ENCODE data around the gene HACL1. TPM values are rescaled to one million over a fixed set of nuclear protein-coding genes. Genes with fewer than 3 reads are reported as not detected.

The HACL1 gene
- total and polyA plus RNA-seq, 2 experiments from 2014 or later, result 21.6 to 23.0 TPM

DNA sequence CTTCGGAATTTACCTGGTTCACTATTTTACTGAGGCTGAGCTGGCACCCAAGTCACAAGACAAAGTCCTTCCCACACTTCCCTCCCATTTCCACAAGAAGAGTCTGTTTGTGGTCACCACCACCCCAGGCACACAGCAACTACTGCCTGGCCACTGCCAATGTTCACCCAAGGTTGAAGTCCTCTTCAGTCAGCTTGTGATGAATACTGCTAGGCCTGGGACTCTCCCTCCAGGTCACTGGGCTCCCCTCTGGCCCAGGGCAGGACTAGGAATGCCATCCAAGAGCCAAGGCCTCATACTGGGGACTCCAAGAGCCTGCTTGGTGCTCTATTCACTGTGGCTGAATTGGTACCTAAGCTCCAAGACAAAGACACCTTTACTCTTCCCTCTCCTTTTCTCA, 49.5 kb downstream of the HACL1 start:
- no peaks in the 10 kb centered on the region for H3K36me3 ChIP-seq (replicated peaks; ENCODE audit: insufficient read depth, low read depth)
- no peak for DNase-seq (ENCODE audit: low spot score)
- H3K27ac ChIP-seq, result no peak overlapping the region
- no peaks in the 10 kb centered on the region for H3K79me2 ChIP-seq
- H3K27me3 ChIP-seq, result no peaks in the 10 kb centered on the region
- H3K4me2 ChIP-seq, result no peak overlapping the region
- WGBS (ENCODE audit: low lambda C conversion rate, missing lambda C conversion rate), result 90% methylated on average over 1 of the region's 1 CpG
- H3K9me3 ChIP-seq (ENCODE audit: low read depth), result no peaks in the 10 kb centered on the region
- TF ChIP-seq, protein P1, sequence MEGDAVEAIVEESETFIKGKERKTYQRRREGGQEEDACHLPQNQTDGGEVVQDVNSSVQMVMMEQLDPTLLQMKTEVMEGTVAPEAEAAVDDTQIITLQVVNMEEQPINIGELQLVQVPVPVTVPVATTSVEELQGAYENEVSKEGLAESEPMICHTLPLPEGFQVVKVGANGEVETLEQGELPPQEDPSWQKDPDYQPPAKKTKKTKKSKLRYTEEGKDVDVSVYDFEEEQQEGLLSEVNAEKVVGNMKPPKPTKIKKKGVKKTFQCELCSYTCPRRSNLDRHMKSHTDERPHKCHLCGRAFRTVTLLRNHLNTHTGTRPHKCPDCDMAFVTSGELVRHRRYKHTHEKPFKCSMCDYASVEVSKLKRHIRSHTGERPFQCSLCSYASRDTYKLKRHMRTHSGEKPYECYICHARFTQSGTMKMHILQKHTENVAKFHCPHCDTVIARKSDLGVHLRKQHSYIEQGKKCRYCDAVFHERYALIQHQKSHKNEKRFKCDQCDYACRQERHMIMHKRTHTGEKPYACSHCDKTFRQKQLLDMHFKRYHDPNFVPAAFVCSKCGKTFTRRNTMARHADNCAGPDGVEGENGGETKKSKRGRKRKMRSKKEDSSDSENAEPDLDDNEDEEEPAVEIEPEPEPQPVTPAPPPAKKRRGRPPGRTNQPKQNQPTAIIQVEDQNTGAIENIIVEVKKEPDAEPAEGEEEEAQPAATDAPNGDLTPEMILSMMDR (IDR thresholded peaks at IDR 0.05; ENCODE audit: poor library complexity), result no peak
- TF ChIP-seq EZH2phosphoT487 (IDR thresholded peaks at IDR 0.05; ENCODE audit: low read depth, severe bottlenecking, unreplicated experiment) (no peak), EZH2 (IDR thresholded peaks at IDR 0.05; ENCODE audit: borderline replicate concordance) (no peak)
- no peak overlapping the region for H2AFZ ChIP-seq
- no peaks in the 10 kb centered on the region for H3K9me2 ChIP-seq (replicated peaks; ENCODE audit: insufficient read depth)
- H3K4me1 ChIP-seq (ENCODE audit: insufficient read depth), result no peaks in the 10 kb centered on the region
- H4K20me1 ChIP-seq (ENCODE audit: insufficient read depth, poor library complexity, severe bottlenecking), result no peaks in the 10 kb centered on the region
- no peak overlapping the region for H3K4me3 ChIP-seq

DNA sequence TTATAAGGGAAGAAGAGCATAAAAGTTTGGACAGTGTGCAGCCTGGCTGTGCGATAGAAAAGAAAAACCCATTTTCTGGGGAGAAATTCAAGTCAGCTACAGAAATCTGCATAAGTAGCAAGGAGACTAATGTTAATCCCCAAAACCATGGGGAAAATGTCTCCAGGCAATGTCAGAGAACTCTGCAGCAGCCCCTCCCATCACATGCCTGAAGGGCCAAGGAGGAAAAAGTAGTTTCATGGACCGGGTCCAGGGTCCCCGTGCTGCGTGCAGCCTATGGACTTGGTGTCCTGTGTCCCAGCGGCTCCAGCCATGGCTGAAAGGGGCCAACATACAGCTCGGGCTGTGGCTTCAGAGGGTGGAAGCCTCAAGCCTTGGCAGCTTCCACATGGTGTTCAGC, 51.5 kb downstream of the HACL1 start:
- Histone ChIP-seq H3K4me3 (no peak overlapping the region), H3K9me3 (ENCODE audit: low read depth) (no peaks in the 10 kb centered on the region), H3K36me3 (replicated peaks; ENCODE audit: insufficient read depth, low read depth) (no peaks in the 10 kb centered on the region), H3K4me1 (ENCODE audit: insufficient read depth) (no peaks in the 10 kb centered on the region), H2AFZ (no peak overlapping the region), H3K27me3 (no peaks in the 10 kb centered on the region), H4K20me1 (ENCODE audit: insufficient read depth, poor library complexity, severe bottlenecking) (no peaks in the 10 kb centered on the region), H3K9me2 (replicated peaks; ENCODE audit: insufficient read depth) (no peaks in the 10 kb centered on the region), H3K4me2 (no peak overlapping the region), H3K79me2 (no peaks in the 10 kb centered on the region), H3K27ac (no peak overlapping the region)
- TF ChIP-seq, protein P1 (IDR thresholded peaks at IDR 0.05; ENCODE audit: poor library complexity), result no peak
- TF ChIP-seq EZH2phosphoT487 (IDR thresholded peaks at IDR 0.05; ENCODE audit: low read depth, severe bottlenecking, unreplicated experiment), result no peak
- no peak for TF ChIP-seq EZH2 (IDR thresholded peaks at IDR 0.05; ENCODE audit: borderline replicate concordance)
- no peak for DNase-seq (ENCODE audit: low spot score)
- 93% methylated on average over 6 of the region's 6 CpGs for WGBS (ENCODE audit: low lambda C conversion rate, missing lambda C conversion rate)

DNA sequence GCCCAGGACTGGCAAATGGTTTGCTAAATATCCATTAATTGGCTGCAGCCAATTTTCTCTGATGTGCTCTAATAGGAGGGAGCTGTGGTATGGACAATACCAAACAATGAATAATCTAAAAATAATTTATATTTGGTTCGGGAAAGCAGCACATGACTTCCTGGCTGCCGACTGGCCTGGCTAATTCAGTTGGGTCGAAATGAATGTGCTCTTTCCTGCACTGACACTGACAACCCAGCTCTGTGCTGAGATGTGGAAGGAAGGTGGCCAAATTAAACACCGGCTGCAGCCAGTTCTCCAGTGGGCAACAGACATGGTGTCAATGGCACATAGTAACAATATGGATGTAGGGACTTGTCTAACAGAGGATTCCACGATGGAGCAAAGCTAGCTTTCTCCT, 58.8 kb downstream of the HACL1 start:
- no peak for TF ChIP-seq EZH2phosphoT487 (IDR thresholded peaks at IDR 0.05; ENCODE audit: low read depth, severe bottlenecking, unreplicated experiment)
- TF ChIP-seq, protein P1 (IDR thresholded peaks at IDR 0.05; ENCODE audit: poor library complexity), result no peak
- no peak for TF ChIP-seq EZH2 (IDR thresholded peaks at IDR 0.05; ENCODE audit: borderline replicate concordance)

DNA sequence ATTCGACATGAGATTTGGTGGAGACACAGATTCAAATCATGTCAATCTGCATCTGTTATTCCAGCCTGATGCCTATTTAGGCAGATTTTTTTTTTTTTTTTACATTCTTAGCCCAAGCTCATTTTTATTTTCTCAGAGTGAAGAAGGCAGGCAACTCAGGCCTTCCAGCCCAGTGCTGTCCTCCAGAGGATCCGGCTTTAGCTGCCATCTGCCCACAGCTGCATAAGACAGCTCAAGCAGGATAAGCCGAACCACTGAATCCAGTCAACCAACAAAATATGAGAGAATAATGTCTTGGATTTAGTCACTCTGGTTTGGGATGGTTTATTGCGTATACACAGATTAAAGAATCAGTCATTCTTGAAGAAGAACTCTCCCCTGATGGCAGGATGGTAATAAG, 60.0 kb downstream of the HACL1 start:
- Histone ChIP-seq H3K36me3 (replicated peaks; ENCODE audit: insufficient read depth, low read depth) (no peaks in the 10 kb centered on the region), H3K27ac (no peak overlapping the region), H4K20me1 (ENCODE audit: insufficient read depth, poor library complexity, severe bottlenecking) (no peaks in the 10 kb centered on the region), H3K4me2 (no peak overlapping the region), H3K27me3 (no peaks in the 10 kb centered on the region), H3K4me1 (ENCODE audit: insufficient read depth) (no peaks in the 10 kb centered on the region), H3K9me2 (replicated peaks; ENCODE audit: insufficient read depth) (no peaks in the 10 kb centered on the region), H3K79me2 (no peaks in the 10 kb centered on the region), H2AFZ (no peak overlapping the region), H3K9me3 (ENCODE audit: low read depth) (no peaks in the 10 kb centered on the region), H3K4me3 (no peak overlapping the region)
- no peak for DNase-seq (ENCODE audit: low spot score)
- 99% methylated on average over 4 of the region's 4 CpGs for WGBS (ENCODE audit: low lambda C conversion rate, missing lambda C conversion rate)
- TF ChIP-seq, protein P1 (IDR thresholded peaks at IDR 0.05; ENCODE audit: poor library complexity), result no peak
- TF ChIP-seq EZH2phosphoT487 (IDR thresholded peaks at IDR 0.05; ENCODE audit: low read depth, severe bottlenecking, unreplicated experiment) (no peak), EZH2 (IDR thresholded peaks at IDR 0.05; ENCODE audit: borderline replicate concordance) (no peak)

More for the DNA sequence above, 58.8 kb downstream of the HACL1 start:
- 94% methylated on average over 5 of the region's 5 CpGs for WGBS (ENCODE audit: low lambda C conversion rate, missing lambda C conversion rate)
- no peak for DNase-seq (ENCODE audit: low spot score)
- H3K9me2 ChIP-seq (replicated peaks; ENCODE audit: insufficient read depth), result no peaks in the 10 kb centered on the region
- H3K9me3 ChIP-seq (ENCODE audit: low read depth), result no peaks in the 10 kb centered on the region
- H2AFZ ChIP-seq, result no peak overlapping the region
- H3K36me3 ChIP-seq (replicated peaks; ENCODE audit: insufficient read depth, low read depth), result no peaks in the 10 kb centered on the region
- H4K20me1 ChIP-seq (ENCODE audit: insufficient read depth, poor library complexity, severe bottlenecking), result no peaks in the 10 kb centered on the region
- no peaks in the 10 kb centered on the region for H3K4me1 ChIP-seq (ENCODE audit: insufficient read depth)
- H3K79me2 ChIP-seq, result no peaks in the 10 kb centered on the region
- H3K27ac ChIP-seq, result no peak overlapping the region
- no peak overlapping the region for H3K4me2 ChIP-seq
- H3K27me3 ChIP-seq, result no peaks in the 10 kb centered on the region
- H3K4me3 ChIP-seq, result no peak overlapping the region

Data from hepatocyte (in vitro differentiated cells).